RWPE1 (cell line): ENCODE results near the gene CALN1.

Experiments
- CTCF ChIA-PET: fragments of 350-600 bp; sonication (Branson Sonifier 250); formaldehyde crosslinking; extraction: SDS; loops from one replicate; lab custom pipeline; 2021; lab: Yijun Ruan, JAX
- POLR2A ChIA-PET: fragments of 400-600 bp; formaldehyde crosslinking; extraction: SDS; loops from one replicate; lab custom pipeline; 2020; ENCODE audit warnings: antibody characterized with exemption; ENCODE audit not compliant: low non-redundant PET; lab: Yijun Ruan, JAX
- DNase-seq: peaks from one replicate; pipeline ENCODE4 v3.0.0; 2012; ENCODE audit warnings: low spot score
- H3K27ac ChIP-seq: fragments of 450-650 bp; 2 replicates; pipeline ENCODE4 v1.5.1; 2017
- TF ChIP-seq, protein P1 (sequence below): fragments of 450-650 bp; conservative IDR thresholded peaks from 2 replicates; pipeline ENCODE4 v1.5.1; 2017; ENCODE audit warnings: low read depth, mild to moderate bottlenecking

CALN1 gene

DNA sequence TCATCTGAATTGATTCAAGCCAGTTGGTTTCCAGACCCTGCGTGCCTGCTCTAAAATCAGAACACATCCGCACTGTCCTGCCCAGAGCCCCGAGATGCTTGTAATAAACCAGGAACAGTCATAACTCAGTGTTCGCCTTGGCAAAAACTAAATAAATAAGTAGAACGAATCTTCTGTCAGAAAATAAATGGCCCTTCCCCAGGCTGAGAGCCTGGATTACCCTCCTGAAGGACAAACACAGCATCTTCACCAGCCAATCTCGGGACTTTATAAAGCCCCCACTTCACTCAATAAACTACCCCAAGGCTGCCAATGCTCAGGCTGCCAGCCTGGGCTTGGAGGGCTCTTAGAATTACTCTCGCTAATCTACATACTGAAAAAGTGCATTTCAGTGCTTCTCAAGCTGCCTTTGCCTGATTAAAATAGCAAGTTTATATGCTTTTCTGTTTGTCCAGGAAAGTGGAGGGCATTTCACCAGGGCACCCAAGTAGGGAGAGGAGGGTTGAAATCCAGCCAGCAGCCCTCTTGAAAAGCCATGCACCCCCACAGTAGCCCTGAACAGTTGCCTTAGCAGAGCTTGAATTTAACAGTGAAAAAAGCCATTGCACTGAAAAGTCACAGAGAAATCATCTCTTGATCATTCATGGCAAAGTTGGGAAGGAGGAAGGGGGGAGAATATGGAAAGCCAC lies 136.6 kb downstream of the CALN1 start:
- ChIA-PET POLR2A (no interaction called here), CTCF (no interaction called here)
- no peak overlapping the region for H3K27ac ChIP-seq
- DNase-seq: no peak
- TF ChIP-seq, protein P1, sequence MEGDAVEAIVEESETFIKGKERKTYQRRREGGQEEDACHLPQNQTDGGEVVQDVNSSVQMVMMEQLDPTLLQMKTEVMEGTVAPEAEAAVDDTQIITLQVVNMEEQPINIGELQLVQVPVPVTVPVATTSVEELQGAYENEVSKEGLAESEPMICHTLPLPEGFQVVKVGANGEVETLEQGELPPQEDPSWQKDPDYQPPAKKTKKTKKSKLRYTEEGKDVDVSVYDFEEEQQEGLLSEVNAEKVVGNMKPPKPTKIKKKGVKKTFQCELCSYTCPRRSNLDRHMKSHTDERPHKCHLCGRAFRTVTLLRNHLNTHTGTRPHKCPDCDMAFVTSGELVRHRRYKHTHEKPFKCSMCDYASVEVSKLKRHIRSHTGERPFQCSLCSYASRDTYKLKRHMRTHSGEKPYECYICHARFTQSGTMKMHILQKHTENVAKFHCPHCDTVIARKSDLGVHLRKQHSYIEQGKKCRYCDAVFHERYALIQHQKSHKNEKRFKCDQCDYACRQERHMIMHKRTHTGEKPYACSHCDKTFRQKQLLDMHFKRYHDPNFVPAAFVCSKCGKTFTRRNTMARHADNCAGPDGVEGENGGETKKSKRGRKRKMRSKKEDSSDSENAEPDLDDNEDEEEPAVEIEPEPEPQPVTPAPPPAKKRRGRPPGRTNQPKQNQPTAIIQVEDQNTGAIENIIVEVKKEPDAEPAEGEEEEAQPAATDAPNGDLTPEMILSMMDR: no peak

DNA sequence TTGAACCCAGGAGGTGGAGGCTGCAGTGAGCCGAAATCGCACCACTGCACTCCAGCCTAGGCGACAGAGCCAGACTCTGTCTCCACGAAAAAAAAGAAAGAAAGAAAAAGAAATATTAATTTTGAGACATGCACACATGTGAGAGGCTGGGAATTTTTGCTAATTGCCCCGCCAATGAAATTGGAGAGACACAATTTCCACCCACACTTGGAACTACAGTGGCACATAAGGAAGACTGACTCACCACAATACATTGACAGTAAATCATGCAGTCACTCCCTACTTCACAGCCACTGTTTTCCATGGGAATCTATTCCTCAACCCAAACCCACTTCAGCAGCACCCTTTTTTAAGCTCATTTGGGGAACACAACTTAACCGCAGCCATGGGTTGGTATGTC lies 139.7 kb downstream of the CALN1 start:
- POLR2A ChIA-PET: no interaction called here
- DNase-seq: no peak
- TF ChIP-seq, protein P1: no peak
- CTCF ChIA-PET: no interaction called here
- H3K27ac ChIP-seq: no peak overlapping the region

DNA sequence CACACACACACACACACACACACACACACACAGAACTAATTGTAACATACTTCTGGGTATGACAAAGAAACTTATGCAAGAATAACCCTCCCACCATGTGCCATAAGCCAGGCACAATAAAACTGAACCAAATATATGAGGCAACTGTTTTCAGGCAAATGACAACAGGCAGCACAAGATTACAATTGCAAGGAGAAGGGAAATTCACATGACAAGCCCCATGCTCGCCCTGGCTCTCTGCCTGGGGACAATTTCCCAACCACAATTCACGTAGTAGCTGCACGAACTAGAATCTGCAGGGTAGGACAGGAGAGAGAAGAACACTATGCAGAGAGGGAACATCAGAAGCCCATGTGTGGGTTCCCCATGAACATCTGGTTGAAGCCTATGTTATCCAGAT lies 143.3 kb downstream of the CALN1 start:
- CTCF ChIA-PET: no interaction called here
- TF ChIP-seq, protein P1: no peak
- POLR2A ChIA-PET: no interaction called here
- DNase-seq: no peak
- no peak overlapping the region for H3K27ac ChIP-seq

DNA sequence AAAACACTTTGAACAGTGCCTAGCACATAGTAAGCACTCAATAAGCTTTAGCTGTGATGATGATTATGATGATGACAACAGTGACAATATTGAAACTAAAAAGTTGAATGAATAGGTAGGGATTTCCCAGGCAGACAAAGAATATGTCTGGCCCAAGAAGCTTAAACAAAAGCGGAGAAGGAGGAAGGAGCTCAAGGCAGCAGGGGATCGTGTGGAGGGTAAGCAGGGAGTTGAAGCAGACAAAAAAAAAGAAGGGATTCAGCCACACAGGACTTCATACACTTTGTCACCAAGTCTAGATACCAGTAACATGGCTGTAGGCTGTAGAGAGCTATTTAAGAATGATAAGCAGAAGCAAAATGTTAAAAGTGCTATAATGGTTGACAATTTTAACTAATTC lies 144.0 kb downstream of the CALN1 start:
- no peak overlapping the region for H3K27ac ChIP-seq
- no peak for DNase-seq
- ChIA-PET POLR2A (no interaction called here), CTCF (no interaction called here)
- TF ChIP-seq, protein P1: no peak

DNA sequence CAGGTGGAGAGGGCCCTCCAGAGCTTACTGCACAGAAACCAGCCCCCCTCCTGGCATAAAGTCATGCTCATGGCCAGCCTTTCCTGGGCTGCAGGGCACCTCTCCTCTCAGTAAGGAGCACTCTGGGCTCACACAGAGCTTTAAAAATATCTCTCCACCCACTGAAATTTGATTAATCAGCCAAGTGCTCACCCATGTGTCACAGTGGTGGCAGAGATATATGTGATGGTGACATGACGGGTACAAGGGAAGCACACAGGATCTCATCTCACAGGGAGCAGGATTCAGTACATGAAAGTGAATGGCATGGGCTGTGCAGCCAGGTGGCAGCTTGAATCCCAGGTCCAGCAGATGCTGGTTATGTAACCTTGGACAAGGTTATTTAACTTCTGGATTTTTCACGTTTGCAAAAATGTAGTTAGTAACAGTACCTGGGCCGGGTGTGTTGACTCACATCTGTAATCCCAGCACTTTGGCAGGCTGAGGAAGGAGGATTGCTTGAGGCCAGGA lies 144.8 kb downstream of the CALN1 start:
- DNase-seq: no peak
- CTCF ChIA-PET: interaction anchor here (0.6 kb wide), 1 partner anchor 24 kb away, joined by 3 read pairs; no protein-coding TSS in a partner anchor
- POLR2A ChIA-PET: no interaction called here
- TF ChIP-seq, protein P1: no peak
- no peak overlapping the region for H3K27ac ChIP-seq

DNA sequence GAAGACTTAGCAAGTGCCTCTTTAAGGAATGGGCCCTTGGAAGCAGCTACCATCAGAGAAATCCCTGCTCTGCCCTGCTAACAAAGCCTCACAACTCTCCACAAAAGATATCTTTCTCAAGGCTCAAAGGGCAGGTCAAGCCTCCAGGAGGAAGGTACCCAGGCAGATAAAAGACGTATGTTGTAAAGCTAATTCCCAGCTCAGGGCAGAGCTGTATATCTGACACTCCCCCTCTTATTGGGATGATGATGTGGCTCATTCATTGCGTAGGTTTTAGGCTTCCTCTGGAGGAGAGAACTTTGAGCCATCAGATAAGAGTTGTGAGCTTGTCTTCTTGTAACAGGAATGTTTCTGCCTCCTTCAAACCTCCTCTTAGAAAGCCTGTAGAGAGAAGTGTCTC lies 145.4 kb downstream of the CALN1 start:
- TF ChIP-seq, protein P1: no peak
- no peak for DNase-seq
- H3K27ac ChIP-seq: no peak overlapping the region
- CTCF ChIA-PET: interaction anchor here (0.6 kb wide), 1 partner anchor 25 kb away, joined by 3 read pairs; no protein-coding TSS in a partner anchor
- POLR2A ChIA-PET: no interaction called here
